ENCODE results near the gene ATP9B.
"Not testable (repeated sequence)": the region's sequence is repeated elsewhere in the genome, so short reads cannot be mapped to it uniquely, and the experiment has no call there.

ATP9B gene

GRCh38 chr18:79372461-79372860, 303.3 kb downstream of the ATP9B start:
- Mint-ChIP-seq H3K27me3 (no peaks in the 10 kb centered on the region), H3K4me3 (no peak overlapping the region), H3K36me3 (ENCODE audit: insufficient read depth) (peaks cover 10% of the 10 kb centered on the region), H3K4me1 (ENCODE audit: low read depth in 2 of 2) (peaks cover 12 to 14% of the 10 kb centered on the region in 2 donors), H3K27ac (peak overlapping the region in 1 of 2 donors; percentile 74), H3K9me3 (no peaks in the 10 kb centered on the region)
- ATAC-seq (replicated peaks), result no peak
- no peak for DNase-seq

- no peak for DNase-seq
- no peaks in the 10 kb centered on the region for H3K27me3 Mint-ChIP-seq
- no peak overlapping the region for H3K4me3 Mint-ChIP-seq
- H3K4me1 Mint-ChIP-seq (ENCODE audit: low read depth in 2 of 2), result peaks cover 12% of the 10 kb centered on the region in 2 donors
- H3K27ac Mint-ChIP-seq, result peak overlapping the region in 1 of 2 donors; percentile 22
- ATAC-seq (replicated peaks), result no peak
- no peaks in the 10 kb centered on the region for H3K9me3 Mint-ChIP-seq
- H3K36me3 Mint-ChIP-seq (ENCODE audit: insufficient read depth), result peaks cover 12% of the 10 kb centered on the region
Measured at GRCh38 chr18:79372991-79373390, 303.8 kb downstream of the ATP9B start.

GRCh38 chr18:79373736-79374135, 304.5 kb downstream of the ATP9B start:
- no peak overlapping the region for H3K4me3 Mint-ChIP-seq
- H3K36me3 Mint-ChIP-seq (ENCODE audit: insufficient read depth), result peaks cover 13% of the 10 kb centered on the region
- ATAC-seq (replicated peaks) (no peak), DNase-seq (no peak)
- H3K27me3 Mint-ChIP-seq, result no peaks in the 10 kb centered on the region
- no peaks in the 10 kb centered on the region for H3K9me3 Mint-ChIP-seq
- H3K27ac Mint-ChIP-seq, result peak overlapping the region in 1 of 2 donors; percentile 78
- H3K4me1 Mint-ChIP-seq (ENCODE audit: low read depth in 2 of 2), result peaks cover 10 to 12% of the 10 kb centered on the region in 2 donors

- H3K36me3 Mint-ChIP-seq (ENCODE audit: insufficient read depth), result peaks cover 13% of the 10 kb centered on the region
Measured at GRCh38 chr18:79374408-79375171, 305.4 kb downstream of the ATP9B start.

GRCh38 chr18:79375441-79376154, 306.4 kb downstream of the ATP9B start:
- Mint-ChIP-seq H3K4me1 (ENCODE audit: low read depth in 2 of 2) (peaks cover 6 to 14% of the 10 kb centered on the region in 2 donors), H3K27ac (peak overlapping the region; percentile 24 to 41), H3K4me3 (no peak overlapping the region), H3K9me3 (no peaks in the 10 kb centered on the region), H3K36me3 (ENCODE audit: insufficient read depth) (peaks cover 16% of the 10 kb centered on the region), H3K27me3 (no peaks in the 10 kb centered on the region)
- no peak for DNase-seq
- ATAC-seq (replicated peaks), result no peak

More at GRCh38 chr18:79374408-79375171, 305.4 kb downstream of the ATP9B start:
- Mint-ChIP-seq H3K4me3 (no peak overlapping the region), H3K4me1 (ENCODE audit: low read depth in 2 of 2) (peaks cover 12 to 14% of the 10 kb centered on the region in 2 donors), H3K9me3 (no peaks in the 10 kb centered on the region), H3K27me3 (no peaks in the 10 kb centered on the region), H3K27ac (peak overlapping the region in 1 of 2 donors; percentile 41)
- ATAC-seq (replicated peaks) (no peak), DNase-seq (no peak)

GRCh38 chr18:79376661-79377060, 307.5 kb downstream of the ATP9B start:
- H3K27ac Mint-ChIP-seq, result not testable (repeated sequence)
- H3K36me3 Mint-ChIP-seq (ENCODE audit: insufficient read depth), result peaks cover 16% of the 10 kb centered on the region

GRCh38 chr18:79377187-79377891, 308.1 kb downstream of the ATP9B start:
- ATAC-seq (replicated peaks) (no peak), DNase-seq (no peak)
- Mint-ChIP-seq H3K4me1 (ENCODE audit: low read depth in 2 of 2) (peaks cover 0 to 9% of the 10 kb centered on the region in 2 donors), H3K9me3 (no peaks in the 10 kb centered on the region), H3K27ac (no peak overlapping the region), H3K4me3 (no peak overlapping the region), H3K27me3 (no peaks in the 10 kb centered on the region), H3K36me3 (ENCODE audit: insufficient read depth) (peaks cover 17% of the 10 kb centered on the region)

More at GRCh38 chr18:79376661-79377060, 307.5 kb downstream of the ATP9B start:
- not testable (repeated sequence) for H3K27me3 Mint-ChIP-seq; H3K4me3 Mint-ChIP-seq; DNase-seq; H3K9me3 Mint-ChIP-seq; ATAC-seq (replicated peaks)
- peaks cover 2 to 13% of the 10 kb centered on the region in 2 donors for H3K4me1 Mint-ChIP-seq (ENCODE audit: low read depth in 2 of 2)

- Mint-ChIP-seq H3K4me1 (ENCODE audit: low read depth in 2 of 2) (peaks cover 0 to 9% of the 10 kb centered on the region in 2 donors), H3K27ac (peak overlapping the region in 1 of 2 donors; percentile 17), H3K27me3 (no peaks in the 10 kb centered on the region), H3K4me3 (peak overlapping the region in 1 of 2 donors; percentile 8), H3K9me3 (no peaks in the 10 kb centered on the region), H3K36me3 (ENCODE audit: insufficient read depth) (peaks cover 19% of the 10 kb centered on the region)
- peak; percentile 96 for ATAC-seq (replicated peaks)
- peak; percentile 79 to 85 (median 83) for DNase-seq
Measured at GRCh38 chr18:79378536-79379250, 309.5 kb downstream of the ATP9B start.

GRCh38 chr18:79379251-79379905, 310.2 kb downstream of the ATP9B start:
- H3K27ac Mint-ChIP-seq, result peak overlapping the region in 1 of 2 donors; percentile 17
- H3K9me3 Mint-ChIP-seq, result no peaks in the 10 kb centered on the region
- peaks cover 0 to 9% of the 10 kb centered on the region in 2 donors for H3K4me1 Mint-ChIP-seq (ENCODE audit: low read depth in 2 of 2)
- no peaks in the 10 kb centered on the region for H3K27me3 Mint-ChIP-seq
- no peak for DNase-seq
- peak overlapping the region in 1 of 2 donors; percentile 8 for H3K4me3 Mint-ChIP-seq
- ATAC-seq (replicated peaks), result no peak
- peaks cover 19% of the 10 kb centered on the region for H3K36me3 Mint-ChIP-seq (ENCODE audit: insufficient read depth)

GRCh38 chr18:79379931-79380815, 311.0 kb downstream of the ATP9B start:
- Mint-ChIP-seq H3K27me3 (no peaks in the 10 kb centered on the region), H3K4me3 (no peak overlapping the region), H3K4me1 (ENCODE audit: low read depth in 2 of 2) (peaks cover 0 to 9% of the 10 kb centered on the region in 2 donors), H3K36me3 (ENCODE audit: insufficient read depth) (peaks cover 19% of the 10 kb centered on the region), H3K27ac (peak overlapping the region in 1 of 2 donors; percentile 17), H3K9me3 (no peaks in the 10 kb centered on the region)
- ATAC-seq (replicated peaks) (no peak), DNase-seq (no peak)

GRCh38 chr18:79380816-79381806, 311.9 kb downstream of the ATP9B start:
- ATAC-seq (replicated peaks), result peak; percentile 49
- Mint-ChIP-seq H3K27ac (no peak overlapping the region), H3K4me1 (ENCODE audit: low read depth in 2 of 2) (peaks cover 0 to 9% of the 10 kb centered on the region in 2 donors), H3K27me3 (no peaks in the 10 kb centered on the region), H3K9me3 (no peaks in the 10 kb centered on the region), H3K4me3 (no peak overlapping the region), H3K36me3 (ENCODE audit: insufficient read depth) (peaks cover 22% of the 10 kb centered on the region)
- DNase-seq, result peak; percentile 66 to 78 (median 71)

Data from effector memory CD8-positive, alpha-beta T cell (primary cell).